ENCODE results near the gene EXOC7.

EXOC7 gene

GRCh38 chr17:76122431-76123190 is 19.0 kb upstream of the EXOC7 start:
- DNase-seq (ENCODE audit: low read depth in 2 of 2) = no peak

- no peak for DNase-seq (ENCODE audit: low read depth in 2 of 2)
These were observed 18.4 kb upstream of the EXOC7 start for GRCh38 chr17:76121932-76122430.

GRCh38 chr17:76120658-76121008 is 17.0 kb upstream of the EXOC7 start:
- no peak for DNase-seq (ENCODE audit: low read depth in 2 of 2)

- DNase-seq (ENCODE audit: low read depth in 2 of 2) = no peak
These were observed 16.1 kb upstream of the EXOC7 start for GRCh38 chr17:76119409-76120371.

- no peak for DNase-seq (ENCODE audit: low read depth in 2 of 2)
These were observed 11.7 kb upstream of the EXOC7 start for GRCh38 chr17:76115138-76115754.

DNA sequence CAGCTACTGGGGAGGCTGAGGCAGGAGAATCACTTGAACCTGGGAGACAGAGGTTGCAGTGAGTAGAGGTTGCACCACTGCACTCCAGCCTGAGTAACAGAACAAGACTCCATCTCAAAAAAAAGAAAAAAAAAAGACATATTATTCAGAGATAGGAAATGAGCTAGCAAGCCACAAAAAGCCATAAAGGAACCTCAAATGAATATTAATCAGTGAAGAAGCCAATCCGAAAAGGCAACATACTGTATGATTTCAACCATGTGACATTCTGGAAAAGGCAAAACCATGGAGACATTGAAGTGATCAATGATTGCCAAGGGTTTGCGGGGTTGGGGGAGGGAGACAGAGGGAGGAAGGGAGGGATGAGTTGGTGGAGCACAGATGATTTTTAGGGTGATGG is 8.4 kb upstream of the EXOC7 start:
- no peak for DNase-seq (ENCODE audit: low read depth in 2 of 2)

DNA sequence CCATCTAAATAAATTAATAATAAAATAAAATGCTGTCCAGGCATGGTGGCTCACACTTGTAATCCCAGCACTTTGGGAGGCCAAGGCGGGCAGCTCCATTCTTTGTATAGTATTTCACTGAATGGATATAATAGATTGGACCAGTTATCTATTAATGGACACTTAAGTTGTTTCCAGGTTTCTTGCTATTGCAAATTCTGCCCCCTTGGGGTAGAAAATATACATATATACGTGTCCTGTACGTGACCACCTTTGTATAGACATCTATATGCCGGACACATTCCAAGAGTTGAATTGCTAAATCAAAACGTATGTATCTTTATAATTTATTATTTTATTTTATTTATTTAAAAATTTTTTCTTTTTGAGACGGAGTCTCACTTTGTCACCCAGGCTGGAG is 3.9 kb upstream of the EXOC7 start:
- DNase-seq (ENCODE audit: low read depth in 2 of 2) = no peak

DNA sequence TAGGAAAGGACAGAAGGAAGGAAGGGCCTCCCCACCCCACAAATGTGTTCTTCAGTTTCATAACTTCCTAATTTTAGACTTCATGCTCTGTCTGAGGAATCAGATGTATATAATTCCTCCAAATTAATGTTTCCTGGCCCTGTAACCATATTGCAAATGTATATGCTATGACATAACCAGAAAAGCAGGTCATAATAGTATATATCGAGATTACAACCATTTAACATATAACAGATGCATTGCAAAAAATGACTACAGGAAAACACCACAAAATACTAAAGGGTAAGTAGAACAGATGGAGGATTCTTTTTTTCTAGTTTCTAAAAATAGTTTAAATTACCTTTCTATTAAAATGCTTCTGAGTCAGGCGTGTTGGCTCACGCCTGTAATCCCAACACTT is 3.1 kb upstream of the EXOC7 start:
- DNase-seq (ENCODE audit: low read depth in 2 of 2) = no peak

- no peak for DNase-seq (ENCODE audit: low read depth in 2 of 2)
These were observed 1.3 kb upstream of the EXOC7 start for GRCh38 chr17:76104896-76105231.

DNA sequence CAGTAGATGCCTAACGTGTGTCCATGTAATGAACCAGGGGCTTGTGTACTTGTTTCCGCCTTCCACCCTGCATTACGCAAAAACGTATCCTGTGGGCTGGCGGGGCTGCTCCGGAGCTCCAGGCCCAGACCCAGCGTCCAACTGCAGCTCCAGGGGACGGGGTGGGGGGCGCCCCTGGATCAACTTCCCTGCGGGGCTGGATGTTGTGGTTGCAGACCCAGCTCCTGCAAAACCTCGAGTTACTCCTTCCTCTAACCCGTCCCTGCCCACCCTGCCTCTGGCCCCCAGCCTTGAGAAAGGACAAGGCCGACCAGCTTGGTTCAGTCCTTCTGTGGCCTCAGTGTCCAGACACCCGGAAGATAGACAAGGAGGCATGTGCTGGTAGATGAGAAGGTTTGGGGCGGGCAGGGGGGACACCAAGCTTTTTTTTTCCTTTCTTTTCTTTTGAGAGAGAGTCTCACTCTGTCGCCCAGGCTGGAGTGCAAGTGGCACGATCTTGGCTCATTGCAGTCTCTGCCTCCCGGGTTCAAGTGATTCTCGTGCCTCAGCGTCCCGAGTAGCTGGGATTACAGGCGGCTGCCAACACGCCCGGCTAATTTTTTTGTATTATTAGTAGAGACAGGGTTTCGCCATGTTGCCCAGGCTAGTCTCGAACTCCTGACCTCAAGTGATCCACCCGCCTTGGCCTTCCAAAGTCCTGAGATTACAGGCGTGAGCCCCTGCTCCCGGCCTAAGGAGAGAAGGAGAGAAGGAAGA is 731 bp upstream of the EXOC7 start:
- no peak for DNase-seq (ENCODE audit: low read depth in 2 of 2)

GRCh38 chr17:76102944-76103273 is 678 bp downstream of the EXOC7 start:
- DNase-seq (ENCODE audit: low read depth in 2 of 2) = no peak

GRCh38 chr17:76097716-76098295 is 5.8 kb downstream of the EXOC7 start:
- DNase-seq (ENCODE audit: low read depth in 2 of 2) = no peak

DNA sequence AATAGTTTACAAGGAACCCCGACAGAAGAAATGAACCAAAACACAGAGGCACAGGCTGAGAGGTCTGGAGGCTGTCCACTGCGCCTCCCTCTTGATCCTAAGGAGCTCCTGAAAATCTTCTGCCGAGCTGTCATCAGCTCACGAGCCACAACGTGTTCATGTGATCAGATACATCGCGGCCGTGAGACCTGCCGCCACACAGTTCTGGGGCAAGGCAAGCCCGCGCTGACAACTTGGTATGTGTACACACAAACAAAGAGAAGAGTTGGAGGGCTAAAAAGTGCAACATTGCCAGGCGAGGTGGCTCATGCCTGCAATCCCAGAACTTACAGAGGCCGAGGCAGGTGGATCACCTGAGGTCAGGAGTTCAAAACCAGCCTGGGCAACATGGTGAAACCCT is 7.6 kb downstream of the EXOC7 start:
- DNase-seq (ENCODE audit: low read depth in 2 of 2) = no peak

DNA sequence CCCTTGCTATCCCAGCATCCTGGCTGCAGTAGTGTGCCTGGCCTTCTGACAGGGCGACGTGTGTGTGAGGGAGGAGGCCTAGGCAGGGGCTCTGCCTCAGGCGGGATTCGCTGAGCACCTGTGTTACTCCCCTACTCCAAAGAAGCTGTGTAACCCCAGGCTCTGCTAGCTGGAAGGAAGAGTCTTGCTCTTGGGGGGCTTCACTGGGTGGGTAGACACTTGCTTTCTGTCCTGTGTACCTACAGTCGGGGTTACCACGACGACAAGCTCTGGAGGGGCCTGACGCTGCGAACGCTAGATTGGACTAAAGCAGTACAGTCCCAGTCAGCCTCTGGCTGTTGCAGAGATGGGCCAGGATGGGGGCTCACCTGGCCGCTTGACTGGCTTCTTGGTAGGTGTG is 9.5 kb downstream of the EXOC7 start:
- DNase-seq (ENCODE audit: low read depth in 2 of 2) = no peak

GRCh38 chr17:76092526-76093413 is 10.8 kb downstream of the EXOC7 start:
- DNase-seq (ENCODE audit: low read depth in 2 of 2) = no peak

DNA sequence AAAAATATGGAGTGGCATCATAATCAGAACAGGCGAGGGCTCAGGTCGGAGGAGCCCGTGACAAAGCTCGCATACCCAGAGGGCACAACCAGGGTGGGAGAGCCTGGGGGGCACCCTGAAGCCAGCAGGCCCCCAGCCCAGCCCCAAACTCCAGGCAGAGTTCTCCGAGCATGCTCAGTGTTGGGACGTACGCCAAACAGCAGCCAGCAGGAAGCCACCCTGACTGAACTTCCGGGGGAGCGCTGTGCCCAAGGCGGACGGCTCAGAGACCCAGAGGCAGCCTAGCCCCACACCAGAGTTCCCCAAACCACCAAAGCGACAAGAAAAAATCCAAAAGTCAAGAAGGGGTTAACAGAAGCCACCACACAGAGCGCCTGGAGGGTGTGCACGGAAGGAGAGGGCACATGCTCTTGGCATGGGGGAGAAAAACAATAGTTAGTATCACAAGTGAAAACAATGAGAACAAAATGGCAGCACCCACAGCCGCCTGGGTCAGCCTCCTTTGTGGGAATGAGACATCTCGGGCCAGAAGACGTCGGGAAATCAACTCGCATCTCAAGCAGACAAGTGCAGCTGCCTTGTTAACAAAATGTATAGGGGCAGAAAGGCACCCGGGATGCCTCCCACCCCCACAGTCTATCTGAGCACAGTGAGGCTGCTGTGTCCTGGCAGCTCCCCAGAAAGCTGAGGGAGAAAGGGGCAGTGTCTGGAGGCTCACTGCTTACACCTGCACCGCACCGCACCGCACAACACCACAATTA is 11.9 kb downstream of the EXOC7 start:
- DNase-seq (ENCODE audit: low read depth in 2 of 2) = no peak

DNA sequence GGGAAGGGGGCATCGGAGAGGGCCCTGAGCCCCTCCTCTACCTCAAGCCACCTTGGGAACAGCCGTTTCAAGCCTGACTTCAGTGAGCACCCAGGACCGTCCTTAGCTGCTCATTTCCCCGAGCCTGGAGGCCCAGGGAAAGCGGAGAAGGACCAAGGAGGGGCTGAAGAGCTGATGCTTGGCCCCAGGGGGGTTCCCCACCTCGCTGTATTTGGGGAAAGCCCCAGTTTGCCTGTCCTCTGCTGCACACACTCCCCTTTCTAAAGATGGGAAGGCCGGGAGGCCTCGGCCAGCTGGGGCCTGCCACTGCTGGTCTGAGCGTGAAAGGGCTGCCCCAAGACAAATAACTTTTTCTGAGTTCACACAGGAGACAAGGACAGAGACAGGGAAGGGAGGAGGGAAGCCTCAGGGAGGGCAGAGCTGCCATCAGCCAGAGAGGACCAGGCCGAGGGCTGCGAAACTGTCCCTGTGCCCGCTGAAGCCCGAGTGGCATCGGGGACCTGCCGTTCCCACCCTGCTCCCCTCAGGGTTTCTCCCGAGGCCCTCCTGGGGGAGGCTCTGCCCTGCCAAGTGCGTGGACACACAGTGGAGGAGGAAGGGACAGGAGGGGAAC is 13.0 kb downstream of the EXOC7 start:
- no peak for DNase-seq (ENCODE audit: low read depth in 2 of 2)

GRCh38 chr17:76089680-76090516 is 13.7 kb downstream of the EXOC7 start:
- DNase-seq (ENCODE audit: low read depth in 2 of 2) = no peak

Measured in activated CD8-positive, alpha-beta memory T cell treated with anti-CD3 and anti-CD28 coated beads for 4 hours (primary cell).